ENCODE results near the gene HCRTR1. TPM values are rescaled to one million over a fixed set of nuclear protein-coding genes. Genes with fewer than 3 reads are reported as not detected.

The HCRTR1 gene
- total and polyA plus RNA-seq, 2 donors (not counting 1 experiment from before 2014, with no cell fraction given) = not detected

GRCh38 chr1:31596737-31597097, 20.8 kb upstream of the HCRTR1 start:
- H3K36me3 ChIP-seq (ENCODE audit: control insufficient read depth, insufficient read depth, low read length) = no peaks in the 10 kb centered on the region
- TF ChIP-seq CTCF (conservative IDR thresholded peaks at IDR 0.05 in 1 of 2, IDR thresholded peaks at IDR 0.05 in 1 of 2; ENCODE audit: low read depth in 1 of 2, low read length in 2 of 2) = no peak
- TF ChIP-seq EZH2 (IDR thresholded peaks at IDR 0.05; ENCODE audit: low read length, missing control alignments) = no peak
- H2AFZ ChIP-seq (ENCODE audit: low read length) = no peak overlapping the region
- no peak overlapping the region for H3K4me3 ChIP-seq (replicated peaks in 1 of 4; ENCODE audit: control extremely low read depth in 1 of 4, insufficient read depth in 1 of 4, low read depth in 3 of 4, low read length in 4 of 4)
- H3K27ac ChIP-seq (ENCODE audit: insufficient read depth, low read length) = no peak overlapping the region
- DNase-seq (ENCODE audit: low read depth in 2 of 2) = no peak
- no peaks in the 10 kb centered on the region for H3K27me3 ChIP-seq (ENCODE audit: control insufficient read depth, insufficient read depth, low read length)
- H3K9me3 ChIP-seq (ENCODE audit: control insufficient read depth, insufficient read depth, low read depth, low read length) = no peaks in the 10 kb centered on the region
- H3K4me1 ChIP-seq (ENCODE audit: control insufficient read depth, extremely low read depth, insufficient read depth, low read length) = no peaks in the 10 kb centered on the region
- no peaks in the 10 kb centered on the region for H3K79me2 ChIP-seq (ENCODE audit: control insufficient read depth, insufficient read depth, low read length)
- no peak overlapping the region for H3K4me2 ChIP-seq (ENCODE audit: extremely low read depth, insufficient read depth, low read length)
- H4K20me1 ChIP-seq (ENCODE audit: control insufficient read depth, extremely low read depth, insufficient read depth, low read length) = no peaks in the 10 kb centered on the region
- H3K9ac ChIP-seq (ENCODE audit: insufficient read depth, low read length) = no peak overlapping the region

GRCh38 chr1:31598980-31599379, 18.5 kb upstream of the HCRTR1 start:
- Histone ChIP-seq H3K4me2 (ENCODE audit: extremely low read depth, insufficient read depth, low read length) (no peak overlapping the region), H3K27ac (ENCODE audit: insufficient read depth, low read length) (no peak overlapping the region), H3K9me3 (ENCODE audit: control insufficient read depth, insufficient read depth, low read depth, low read length) (no peaks in the 10 kb centered on the region), H3K9ac (ENCODE audit: insufficient read depth, low read length) (no peak overlapping the region), H3K4me3 (replicated peaks in 1 of 4; ENCODE audit: control extremely low read depth in 1 of 4, insufficient read depth in 1 of 4, low read depth in 3 of 4, low read length in 4 of 4) (no peak overlapping the region), H4K20me1 (ENCODE audit: control insufficient read depth, extremely low read depth, insufficient read depth, low read length) (no peaks in the 10 kb centered on the region), H3K4me1 (ENCODE audit: control insufficient read depth, extremely low read depth, insufficient read depth, low read length) (no peaks in the 10 kb centered on the region), H3K27me3 (ENCODE audit: control insufficient read depth, insufficient read depth, low read length) (no peaks in the 10 kb centered on the region), H3K79me2 (ENCODE audit: control insufficient read depth, insufficient read depth, low read length) (no peaks in the 10 kb centered on the region), H3K36me3 (ENCODE audit: control insufficient read depth, insufficient read depth, low read length) (no peaks in the 10 kb centered on the region), H2AFZ (ENCODE audit: low read length) (no peak overlapping the region)
- no peak for TF ChIP-seq EZH2 (IDR thresholded peaks at IDR 0.05; ENCODE audit: low read length, missing control alignments)
- no peak for TF ChIP-seq CTCF (conservative IDR thresholded peaks at IDR 0.05 in 1 of 2, IDR thresholded peaks at IDR 0.05 in 1 of 2; ENCODE audit: low read depth in 1 of 2, low read length in 2 of 2)
- no peak for DNase-seq (ENCODE audit: low read depth in 2 of 2)

GRCh38 chr1:31600641-31601040, 16.8 kb upstream of the HCRTR1 start:
- DNase-seq (ENCODE audit: low read depth in 2 of 2) = no peak
- Histone ChIP-seq H3K9ac (ENCODE audit: insufficient read depth, low read length) (no peak overlapping the region), H3K4me2 (ENCODE audit: extremely low read depth, insufficient read depth, low read length) (no peak overlapping the region), H3K4me1 (ENCODE audit: control insufficient read depth, extremely low read depth, insufficient read depth, low read length) (no peaks in the 10 kb centered on the region), H3K9me3 (ENCODE audit: control insufficient read depth, insufficient read depth, low read depth, low read length) (no peaks in the 10 kb centered on the region), H3K4me3 (replicated peaks in 1 of 4; ENCODE audit: control extremely low read depth in 1 of 4, insufficient read depth in 1 of 4, low read depth in 3 of 4, low read length in 4 of 4) (no peak overlapping the region), H3K79me2 (ENCODE audit: control insufficient read depth, insufficient read depth, low read length) (no peaks in the 10 kb centered on the region), H3K36me3 (ENCODE audit: control insufficient read depth, insufficient read depth, low read length) (no peaks in the 10 kb centered on the region), H2AFZ (ENCODE audit: low read length) (no peak overlapping the region), H3K27me3 (ENCODE audit: control insufficient read depth, insufficient read depth, low read length) (no peaks in the 10 kb centered on the region), H4K20me1 (ENCODE audit: control insufficient read depth, extremely low read depth, insufficient read depth, low read length) (no peaks in the 10 kb centered on the region), H3K27ac (ENCODE audit: insufficient read depth, low read length) (no peak overlapping the region)
- no peak for TF ChIP-seq EZH2 (IDR thresholded peaks at IDR 0.05; ENCODE audit: low read length, missing control alignments)
- no peak for TF ChIP-seq CTCF (conservative IDR thresholded peaks at IDR 0.05 in 1 of 2, IDR thresholded peaks at IDR 0.05 in 1 of 2; ENCODE audit: low read depth in 1 of 2, low read length in 2 of 2)

Data from fibroblast of lung (primary cell).